Heart right ventricle (tissue), 16 donors: ENCODE data around the gene STAB2. TPM values are rescaled to one million over a fixed set of nuclear protein-coding genes. Genes with fewer than 3 reads are reported as not detected.
"Not testable (repeated sequence)": the region's sequence is repeated elsewhere in the genome, so short reads cannot be mapped to it uniquely, and the experiment has no call there.

Experiments
- ATAC-seq, 8 donors: fragments of 200-7000 bp; cut with Tn5 transposase; one replicate each; pipeline ENCODE4 v1.9.1; 2020; ENCODE audit warnings: mild to moderate bottlenecking in 8 of 8, moderate library complexity in 8 of 8, moderate number of reproducible peaks in 1 of 8
- DNase-seq, 2 donors: peaks; one replicate each; pipeline ENCODE4 v3.0.0-alpha.2; 2020
- H3K27ac ChIP-seq, 10 donors: fragments of 200-600 bp; sonication (generic) in 2 of 10; one replicate each; pipeline versions ENCODE4 v1.5.0 to v1.8.0; 2020 to 2022; ENCODE audit warnings: mild to moderate bottlenecking in 3 of 10
- H3K27me3 ChIP-seq, 7 donors: fragments of 200-600 bp; one replicate each; pipeline ENCODE4 v1.8.0; 2021 to 2022; ENCODE audit warnings: mild to moderate bottlenecking in 2 of 7
- H3K36me3 ChIP-seq, 9 donors: fragments of 200-600 bp; sonication (generic) in 1 of 9; one replicate each; pipeline versions ENCODE4 v1.5.0 to v1.8.0; 2020 to 2022; ENCODE audit warnings: mild to moderate bottlenecking in 2 of 9
- H3K4me1 ChIP-seq, 9 donors: fragments of 200-600 bp; sonication (generic) in 1 of 9; one replicate each; pipeline versions ENCODE4 v1.5.0 to v1.8.0; 2020 to 2022; ENCODE audit warnings: mild to moderate bottlenecking in 4 of 9
- H3K4me3 ChIP-seq, 10 donors: fragments of 200-600 bp; sonication (generic) in 2 of 10; one replicate each; pipeline versions ENCODE4 v1.5.0 to v1.8.0; 2020 to 2022; ENCODE audit warnings: mild to moderate bottlenecking in 7 of 10, moderate library complexity in 2 of 10
- H3K9me3 ChIP-seq, 11 donors: fragments of 200-600 bp in 10 of 11; sonication (generic) in 2 of 11; one replicate each; pipeline versions ENCODE4 v1.5.0 to v1.8.0; 2013 to 2022; ENCODE audit warnings: mild to moderate bottlenecking in 2 of 11, control low read depth in 1 of 11, moderate library complexity in 1 of 11
- WGBS, 2 donors: extraction: QIAGEN DNeasy Blood & Tissue Kit; methylation state at CpG; one replicate each; pipeline ENCODE4 v1.1.7; 2013; ENCODE audit warnings: inconsistent platforms in 1 of 2; 5-methylcytosine and 5-hydroxymethylcytosine counted together
- intact Hi-C, 10 donors: fragments of 100-400 bp; cut with DNase I; formaldehyde crosslinking; loops; one replicate each; pipeline versions ENCODE4 v1.11.1 to v1.14.2; 2022
- polyA plus RNA-seq, 2 donors: library from polyadenylated mRNA; stranded (reverse); fragments of 200-250 nt; gene quantifications; one replicate each; pipeline ENCODE4 v1.2.3, GENCODE V29; 2013
- total RNA-seq, 10 donors: library from RNA; stranded (reverse); fragmentation: NEBNext Ultra II Directional in 3 of 10; extraction: Animal tissue kit (Norgen Biotek cat#: 25700) in 3 of 10; gene quantifications; one replicate each; pipeline versions ENCODE4 v1.2.1 to v1.2.4, GENCODE V29; 2021 to 2023
- TF ChIP-seq, protein P1 (sequence below), 9 donors: fragments of 200-600 bp; sonication (generic) in 2 of 9; IDR thresholded peaks; one replicate each; pipeline versions ENCODE4 v1.5.0 to v1.8.0; 2021 to 2022; ENCODE audit warnings: antibody characterized with exemption in 9 of 9, mild to moderate bottlenecking in 5 of 9, moderate library complexity in 1 of 9
- donor health status: Arrhythmogenic right ventricular cardiomyopathy.
- donor health status: ischemic (EF 13 %, LVEDD 7.1; RV severe dilation, severe dysfunction).
- donor health status: healthy with polysubstance abuse.
- donor health status: DM: no; HTN: yes; CAD: no.
- donor health status: DM: no; HTN: no; CAD: no.
- donor health status: ischemic (EF 25% LVEDD 6.9; RV normal size, moderate dysfunction).
- donor health status: ischemic (EF 25% LVEDD 5.7; RV mildly dilated, moderate dysfunction).
- donor health status: healthy.
- donor health status: DM: yes; HTN: yes; CAD: no.
- donor health status: Ischemic cardiomyopathy.
- donor health status: ischemic (EF 35%, LVEDD 5.7; RV mildly dilated, moderate dysfunction).
- donor health status: nonischemic (EF 11% LVEDD 7.7; RV severe dilation, severe dysfunction).
- donor health status: DM: yes; HTN: yes; CAD: no.
- donor health status: PGD.
- donor health status: ischemic (EF 29% LVEDD 5.4; RV normal size, mild dysfunction).
- donor health status: nonischemic (EF 23%, LVEDD 6.1; RV moderate dilation, normal function).

The STAB2 gene
- total and polyA plus RNA-seq, 12 donors = 0.01 to 0.50 (median 0.17) TPM; not detected in 3

DNA sequence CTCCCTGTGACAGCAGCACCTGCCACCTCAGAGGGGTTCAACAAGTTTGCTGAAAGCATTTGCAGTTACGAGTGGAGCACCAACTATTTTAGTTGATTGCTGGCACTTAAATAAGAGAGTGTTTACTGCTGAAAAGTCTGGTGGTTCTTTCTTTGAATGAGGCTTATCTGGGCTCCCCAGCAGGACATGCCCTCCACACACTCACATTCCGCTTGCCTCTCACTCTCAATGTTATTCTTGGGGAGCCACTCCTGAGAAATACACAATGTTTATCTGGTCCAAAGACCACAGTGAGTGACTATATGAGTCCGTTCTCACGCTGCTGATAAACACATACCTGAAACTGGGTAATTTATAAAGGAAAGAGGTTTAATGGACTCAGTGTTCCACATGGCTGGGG lies 222.1 kb downstream of the STAB2 start:
- Histone ChIP-seq H3K27ac (no peak overlapping the region), H3K4me3 (no peak overlapping the region), H3K4me1 (peaks cover 0 to 42% (median 0%) of the 10 kb centered on the region in 9 donors), H3K27me3 (no peaks in the 10 kb centered on the region), H3K9me3 (no peaks in the 10 kb centered on the region), H3K36me3 (no peaks in the 10 kb centered on the region)
- ATAC-seq (no peak), DNase-seq (no peak)
- WGBS, 2 donors = 63 to 74% methylated on average over 4 of the region's 4 CpGs
- TF ChIP-seq, protein P1, sequence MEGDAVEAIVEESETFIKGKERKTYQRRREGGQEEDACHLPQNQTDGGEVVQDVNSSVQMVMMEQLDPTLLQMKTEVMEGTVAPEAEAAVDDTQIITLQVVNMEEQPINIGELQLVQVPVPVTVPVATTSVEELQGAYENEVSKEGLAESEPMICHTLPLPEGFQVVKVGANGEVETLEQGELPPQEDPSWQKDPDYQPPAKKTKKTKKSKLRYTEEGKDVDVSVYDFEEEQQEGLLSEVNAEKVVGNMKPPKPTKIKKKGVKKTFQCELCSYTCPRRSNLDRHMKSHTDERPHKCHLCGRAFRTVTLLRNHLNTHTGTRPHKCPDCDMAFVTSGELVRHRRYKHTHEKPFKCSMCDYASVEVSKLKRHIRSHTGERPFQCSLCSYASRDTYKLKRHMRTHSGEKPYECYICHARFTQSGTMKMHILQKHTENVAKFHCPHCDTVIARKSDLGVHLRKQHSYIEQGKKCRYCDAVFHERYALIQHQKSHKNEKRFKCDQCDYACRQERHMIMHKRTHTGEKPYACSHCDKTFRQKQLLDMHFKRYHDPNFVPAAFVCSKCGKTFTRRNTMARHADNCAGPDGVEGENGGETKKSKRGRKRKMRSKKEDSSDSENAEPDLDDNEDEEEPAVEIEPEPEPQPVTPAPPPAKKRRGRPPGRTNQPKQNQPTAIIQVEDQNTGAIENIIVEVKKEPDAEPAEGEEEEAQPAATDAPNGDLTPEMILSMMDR (IDR thresholded peaks at IDR 0.05) = no peak
- intact Hi-C loops = no loop called here

DNA sequence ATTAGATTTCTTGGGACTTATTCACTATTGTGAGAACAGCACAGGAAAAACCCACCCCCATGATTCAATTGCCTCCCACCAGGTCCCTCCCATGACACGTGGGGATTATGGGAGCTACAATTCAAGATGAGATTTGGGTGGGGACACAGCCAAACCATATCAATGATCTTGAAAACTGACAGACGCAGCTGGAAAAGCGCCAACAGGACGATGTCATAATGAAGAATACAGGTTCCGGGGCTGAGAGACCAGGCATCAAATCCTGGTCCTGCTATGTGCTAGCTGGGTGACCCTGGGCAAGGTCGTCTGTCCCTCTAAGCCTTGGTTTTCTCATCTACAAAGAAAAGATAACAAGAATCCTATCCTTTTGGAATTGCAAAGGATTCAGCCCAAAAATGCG lies 222.6 kb downstream of the STAB2 start:
- H3K4me3 ChIP-seq, H3K9me3 ChIP-seq, H3K36me3 ChIP-seq, H3K27me3 ChIP-seq, ATAC-seq, DNase-seq, H3K27ac ChIP-seq, intact Hi-C loops: not testable (repeated sequence)
- WGBS, 2 donors = 64 to 78% methylated on average over 7 of the region's 7 CpGs
- peaks cover 0 to 42% (median 0%) of the 10 kb centered on the region in 9 donors for H3K4me1 ChIP-seq

DNA sequence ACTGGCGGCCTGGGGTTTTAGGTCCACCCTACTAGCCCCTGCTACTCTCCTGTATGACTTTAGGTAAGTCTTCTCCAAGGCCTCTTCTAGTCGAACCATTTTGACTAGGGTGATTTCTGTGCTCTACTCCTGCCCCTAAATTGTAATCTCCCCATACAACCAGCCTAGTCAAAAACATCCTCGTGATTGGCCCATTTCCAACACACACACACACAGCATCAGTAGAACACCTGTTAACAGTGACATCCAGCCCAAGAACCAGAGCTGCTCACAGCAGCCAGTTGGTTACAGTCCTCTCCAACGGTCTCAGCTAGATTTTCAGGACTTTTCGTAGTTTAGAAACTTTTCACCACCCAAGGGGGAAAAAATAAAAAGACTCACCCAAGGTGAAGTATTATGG lies 223.0 kb downstream of the STAB2 start:
- DNase-seq (no peak), ATAC-seq (no peak)
- Histone ChIP-seq H3K36me3 (no peaks in the 10 kb centered on the region), H3K9me3 (no peaks in the 10 kb centered on the region), H3K27ac (no peak overlapping the region), H3K4me3 (no peak overlapping the region), H3K4me1 (peaks cover 0 to 37% (median 0%) of the 10 kb centered on the region in 9 donors), H3K27me3 (no peaks in the 10 kb centered on the region)
- intact Hi-C loops = no loop called here
- TF ChIP-seq, protein P1 (IDR thresholded peaks at IDR 0.05) = no peak
- 68 to 80% methylated on average over 5 of the region's 5 CpGs for WGBS, 2 donors

DNA sequence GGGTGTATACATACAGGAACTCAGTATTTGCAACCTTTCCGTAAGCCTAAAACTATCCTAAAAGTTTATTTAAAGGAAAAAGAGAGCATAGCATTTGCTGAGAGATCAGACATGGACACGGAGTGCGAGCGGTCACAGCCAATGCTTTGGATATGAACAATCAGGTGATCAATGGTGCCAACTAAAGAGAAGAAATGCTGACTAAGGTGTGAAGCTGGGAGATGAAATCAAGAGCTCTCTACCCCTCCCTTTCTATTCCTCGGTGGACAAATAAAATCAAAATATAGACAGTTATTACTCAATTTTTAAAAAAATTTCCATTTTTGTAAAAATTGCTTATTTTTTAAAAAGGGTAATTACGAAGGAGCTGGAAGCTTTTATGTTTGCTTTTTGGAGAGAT lies 224.7 kb downstream of the STAB2 start:
- TF ChIP-seq, protein P1 (IDR thresholded peaks at IDR 0.05) = no peak
- DNase-seq (no peak), ATAC-seq (no peak)
- H3K27ac ChIP-seq = no peak overlapping the region
- intact Hi-C loops = no loop called here
- H3K36me3 ChIP-seq = no peaks in the 10 kb centered on the region
- WGBS, 2 donors = 80 to 86% methylated on average over 6 of the region's 6 CpGs
- H3K4me3 ChIP-seq = no peak overlapping the region
- peaks cover 0 to 20% (median 0%) of the 10 kb centered on the region in 9 donors for H3K4me1 ChIP-seq
- H3K9me3 ChIP-seq = no peaks in the 10 kb centered on the region
- H3K27me3 ChIP-seq = no peaks in the 10 kb centered on the region

DNA sequence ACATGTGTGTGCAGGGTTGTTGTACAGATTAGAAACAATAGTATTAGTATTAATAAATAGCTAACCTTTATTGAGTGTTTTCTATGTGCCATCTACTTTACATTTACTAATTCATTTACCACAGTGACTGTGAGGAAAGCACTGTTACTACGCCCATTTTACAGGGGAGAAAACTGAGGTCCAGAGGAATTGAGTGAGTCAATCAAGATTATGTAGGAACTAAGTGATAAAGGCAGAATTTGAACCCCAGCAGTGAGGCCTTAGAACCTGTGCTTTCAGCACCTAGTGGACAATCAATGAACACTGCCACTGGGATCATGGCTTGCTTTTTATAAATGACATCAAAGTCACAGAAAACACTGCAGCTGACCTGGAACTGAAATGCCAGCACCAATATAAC lies 225.7 kb downstream of the STAB2 start:
- ATAC-seq = no peak
- TF ChIP-seq, protein P1 (IDR thresholded peaks at IDR 0.05) = no peak

More for the DNA sequence above, 225.7 kb downstream of the STAB2 start:
- Histone ChIP-seq H3K9me3 (no peaks in the 10 kb centered on the region), H3K27ac (no peak overlapping the region), H3K4me3 (no peak overlapping the region), H3K36me3 (no peaks in the 10 kb centered on the region), H3K4me1 (peaks cover 0 to 10% (median 0%) of the 10 kb centered on the region in 9 donors), H3K27me3 (no peaks in the 10 kb centered on the region)
- intact Hi-C loops = no loop called here
- WGBS, 2 donors = 98 to 100% methylated on average over 1 of the region's 1 CpG
- DNase-seq = no peak
